H9 (cell line): Measurements from ENCODE around the gene HLX. TPM values are rescaled to one million over a fixed set of nuclear protein-coding genes. Genes with fewer than 3 reads are reported as not detected.

ENCODE experiments used
- DNase-seq: peaks from one replicate; pipeline ENCODE4 v3.0.0-alpha.2; 2017
- H2AFZ ChIP-seq: one replicate; pipeline ENCODE4 v1.6.1; 2013; ENCODE audit warnings: mild to moderate bottlenecking, low read length, control low read depth, moderate library complexity
- H2AK5ac ChIP-seq: 2 replicates; pipeline ENCODE4 v1.6.1; 2013; ENCODE audit warnings: low read length, control low read depth, mixed read lengths; ENCODE audit not compliant: insufficient read length
- H2BK120ac ChIP-seq: one replicate; pipeline ENCODE4 v1.6.1; 2013; ENCODE audit warnings: low read depth, mild to moderate bottlenecking, low read length, control low read depth, inconsistent platforms; ENCODE audit not compliant: poor library complexity, severe bottlenecking
- H2BK12ac ChIP-seq: 2 replicates; pipeline ENCODE4 v1.6.1; 2013; ENCODE audit warnings: low read length, control low read depth, mixed read lengths, low read depth; ENCODE audit not compliant: insufficient read length
- H2BK15ac ChIP-seq: 2 replicates; pipeline ENCODE4 v1.6.1; 2013; ENCODE audit warnings: low read depth, low read length, control low read depth
- H2BK20ac ChIP-seq: one replicate; pipeline ENCODE4 v1.6.1; 2013; ENCODE audit warnings: low read depth, mild to moderate bottlenecking, low read length, control low read depth, inconsistent platforms; ENCODE audit not compliant: poor library complexity, severe bottlenecking
- H2BK5ac ChIP-seq: 2 replicates; pipeline ENCODE4 v1.6.1; 2013; ENCODE audit warnings: low read length, control low read depth, mixed read lengths; ENCODE audit not compliant: insufficient read length
- H3K14ac ChIP-seq: 2 replicates; pipeline ENCODE4 v1.6.1; 2013; ENCODE audit warnings: low read length, control low read depth; ENCODE audit not compliant: insufficient read depth
- H3K18ac ChIP-seq: 2 replicates; pipeline ENCODE4 v1.6.1; 2013; ENCODE audit warnings: low read depth, mild to moderate bottlenecking, mixed read lengths, low read length, control low read depth; ENCODE audit not compliant: insufficient read length
- H3K23ac ChIP-seq: 2 replicates; pipeline ENCODE4 v1.6.1; 2013; ENCODE audit warnings: low read length, control low read depth, mixed read lengths, low read depth; ENCODE audit not compliant: insufficient read length
- H3K23me2 ChIP-seq: 2 replicates; pipeline ENCODE4 v1.6.1; 2013; ENCODE audit warnings: low read depth, mild to moderate bottlenecking, mixed read lengths, low read length, control low read depth; ENCODE audit not compliant: insufficient read length, poor library complexity, severe bottlenecking
- H3K27ac ChIP-seq: 2 replicates; pipeline ENCODE4 v1.5.1; 2013; ENCODE audit warnings: low read length, control low read depth, mixed read lengths, low read depth; ENCODE audit not compliant: insufficient read length
- H3K27me3 ChIP-seq: 2 replicates; pipeline ENCODE4 v1.6.1; 2013; ENCODE audit warnings: low read length, control low read depth, inconsistent platforms; ENCODE audit not compliant: insufficient read depth
- H3K4ac ChIP-seq: 2 replicates; pipeline ENCODE4 v1.6.1; 2013; ENCODE audit warnings: low read depth, mild to moderate bottlenecking, control low read depth, inconsistent platforms, low read length, moderate library complexity
- H3K4me1 ChIP-seq: 2 replicates; pipeline ENCODE4 v1.6.1; 2013; ENCODE audit warnings: low read length, control low read depth, inconsistent platforms; ENCODE audit not compliant: insufficient read depth
- H3K4me2 ChIP-seq: 2 replicates; pipeline ENCODE4 v1.6.1; 2013; ENCODE audit warnings: low read length, control low read depth, mixed read lengths; ENCODE audit not compliant: insufficient read length, insufficient read depth
- H3K56ac ChIP-seq: 2 replicates; pipeline ENCODE4 v1.6.1; 2013; ENCODE audit warnings: low read depth, mild to moderate bottlenecking, mixed read lengths, low read length, control low read depth; ENCODE audit not compliant: insufficient read length
- H3K79me1 ChIP-seq: 2 replicates; pipeline ENCODE4 v1.6.1; 2013; ENCODE audit warnings: low read depth, mild to moderate bottlenecking, moderate library complexity, low read length, control low read depth, inconsistent platforms; ENCODE audit not compliant: insufficient read depth, poor library complexity, severe bottlenecking
- H3K79me2 ChIP-seq: 2 replicates; pipeline ENCODE4 v1.6.1; 2013; ENCODE audit warnings: low read length, control low read depth, inconsistent platforms; ENCODE audit not compliant: insufficient read depth
- H3K9ac ChIP-seq: 2 replicates; pipeline ENCODE4 v1.6.1; 2013; ENCODE audit warnings: low read length, control low read depth, mixed read lengths; ENCODE audit not compliant: insufficient read length; ENCODE audit errors: extremely low read depth
- H3K9me3 ChIP-seq: one replicate; pipeline ENCODE4 v1.6.1; 2013; ENCODE audit warnings: low read depth, low read length, inconsistent platforms; ENCODE audit not compliant: control insufficient read depth
- H3T11ph ChIP-seq: one replicate; pipeline ENCODE4 v1.6.1; 2013; ENCODE audit warnings: mild to moderate bottlenecking, low read length, control low read depth, inconsistent platforms
- H4K20me1 ChIP-seq: one replicate; pipeline ENCODE4 v1.6.1; 2013; ENCODE audit not compliant: control insufficient read depth, insufficient read length, insufficient read depth
- H4K5ac ChIP-seq: 2 replicates; pipeline ENCODE4 v1.6.1; 2013; ENCODE audit warnings: low read depth, mild to moderate bottlenecking, mixed read lengths, low read length, control low read depth; ENCODE audit not compliant: insufficient read length
- H4K8ac ChIP-seq: replicated peaks from 2 replicates; pipeline ENCODE4 v1.6.1; 2013; ENCODE audit warnings: low read length, control low read depth, mixed read lengths, low read depth; ENCODE audit not compliant: insufficient read length
- H4K91ac ChIP-seq: 2 replicates; pipeline ENCODE4 v1.6.1; 2013; ENCODE audit warnings: low read depth, mild to moderate bottlenecking, moderate library complexity, mixed read lengths, low read length, control low read depth; ENCODE audit not compliant: insufficient read length
- H3K27ac Mint-ChIP-seq, 3 experiments: 2 replicates in 2 of 3; 3 replicates in 1 of 3; pipeline ENCODE4 v1.8.0; 2020 to 2021; ENCODE audit warnings: mixed read lengths in 3 of 3, mild to moderate bottlenecking in 1 of 3, moderate library complexity in 1 of 3
- H3K27me3 Mint-ChIP-seq: 2 replicates; pipeline ENCODE4 v1.8.0; 2021; ENCODE audit warnings: low read depth, mild to moderate bottlenecking, moderate library complexity, mixed read lengths
- H3K36me3 Mint-ChIP-seq, 3 experiments: 2 replicates in 2 of 3; 3 replicates in 1 of 3; pipeline ENCODE4 v1.8.0; 2020 to 2021; ENCODE audit warnings: low read depth in 3 of 3, mixed read lengths in 3 of 3; ENCODE audit not compliant: insufficient read depth in 1 of 3
- H3K4me1 Mint-ChIP-seq, 2 experiments: 2 replicates each; pipeline ENCODE4 v1.8.0; 2020; ENCODE audit warnings: mixed read lengths in 2 of 2
- H3K4me3 Mint-ChIP-seq, 2 experiments: 2 replicates in 1 of 2; 3 replicates in 1 of 2; pipeline ENCODE4 v1.8.0; 2020 to 2021; ENCODE audit warnings: mild to moderate bottlenecking in 2 of 2, mixed read lengths in 2 of 2, moderate library complexity in 1 of 2
- H3K9me3 Mint-ChIP-seq, 2 experiments: 2 replicates in 1 of 2; 3 replicates in 1 of 2; pipeline ENCODE4 v1.8.0; 2020; ENCODE audit warnings: mild to moderate bottlenecking in 2 of 2, mixed read lengths in 2 of 2, moderate library complexity in 1 of 2
- CTCF ChIP-seq: fragments of 200-600 bp; sonication (generic); conservative IDR thresholded peaks from 3 replicates; pipeline ENCODE4 v1.8.0; 2021; ENCODE audit warnings: antibody characterized with exemption, mild to moderate bottlenecking
- WGBS: extraction: QIAGEN DNeasy Blood & Tissue Kit; methylation state at CpG from one replicate; pipeline ENCODE4 v1.1.7; 2013; ENCODE audit warnings: missing lambda C conversion rate, low lambda C conversion rate, mixed read lengths; ENCODE audit not compliant: insufficient read length; ENCODE audit errors: extremely low coverage; 5-methylcytosine and 5-hydroxymethylcytosine counted together
- total RNA-seq: library from RNA; stranded (reverse); gene quantifications from 2 replicates; pipeline ENCODE4 v1.2.1, GENCODE V29; 2021

The HLX gene
- total RNA-seq, 1 experiment from 2014 or later: 0.37 TPM

- Histone ChIP-seq H3K27ac (no peak overlapping the region), H3K4ac (no peak overlapping the region), H3T11ph (no peak overlapping the region), H2AK5ac (no peak overlapping the region), H2BK12ac (no peak overlapping the region), H3K79me1 (no peaks in the 10 kb centered on the region), H3K27me3 (peaks cover 34% of the 10 kb centered on the region), H3K9ac (no peak overlapping the region), H2BK120ac (no peak overlapping the region), H2BK5ac (no peak overlapping the region), H2BK15ac (no peak overlapping the region), H4K20me1 (no peaks in the 10 kb centered on the region), H2AFZ (no peak overlapping the region), H3K79me2 (no peaks in the 10 kb centered on the region), H3K4me2 (no peak overlapping the region), H3K23ac (no peak overlapping the region), H4K8ac (no peak overlapping the region), H3K56ac (no peak overlapping the region), H2BK20ac (no peak overlapping the region), H3K18ac (no peak overlapping the region), H4K5ac (no peak overlapping the region), H3K23me2 (peaks cover 8% of the 10 kb centered on the region), H3K4me1 (no peaks in the 10 kb centered on the region), H3K14ac (no peak overlapping the region), H4K91ac (no peak overlapping the region), H3K9me3 (no peaks in the 10 kb centered on the region)
- no peak for TF ChIP-seq CTCF
- H3K4me1 Mint-ChIP-seq: peaks cover 15 to 23% of the 10 kb centered on the region in 2 experiments
- DNase-seq: no peak
- H3K4me3 Mint-ChIP-seq: no peak overlapping the region
- no CpG with 5 or more reads among the region's 2 CpGs for WGBS
- no peaks in the 10 kb centered on the region; a peak in 2 of 5 replicates for H3K9me3 Mint-ChIP-seq
- no peaks in the 10 kb centered on the region for H3K36me3 Mint-ChIP-seq
- H3K27me3 Mint-ChIP-seq: peaks cover 55% of the 10 kb centered on the region
- H3K27ac Mint-ChIP-seq: no peak overlapping the region
Observed at GRCh38 chr1:220873087-220873486, 6.2 kb upstream of the HLX start.
